T-helper 2 cell treated with Interferon-gamma antibody and Interleukin-4, amounts not matched to agents 5 μg/mL and 100 μg/mL, for 36 hours (primary cell): ENCODE measurements around the gene FNDC3B.

Source experiments
- DNase-seq: peaks from one replicate; pipeline ENCODE4 v3.0.0; 2021; ENCODE audit warnings: low spot score
- H3K27ac Mint-ChIP-seq: one replicate; pipeline ENCODE4 v1.8.0; 2021; ENCODE audit warnings: mild to moderate bottlenecking, mixed read lengths
- H3K27me3 Mint-ChIP-seq: one replicate; pipeline ENCODE4 v1.8.0; 2021; ENCODE audit warnings: low read depth, mixed read lengths
- H3K36me3 Mint-ChIP-seq: one replicate; pipeline ENCODE4 v1.8.0; 2021; ENCODE audit warnings: low read depth, mixed read lengths
- H3K4me1 Mint-ChIP-seq: one replicate; pipeline ENCODE4 v1.8.0; 2021; ENCODE audit warnings: low read depth, mixed read lengths
- H3K4me3 Mint-ChIP-seq: one replicate; pipeline ENCODE4 v1.8.0; 2022; ENCODE audit warnings: mild to moderate bottlenecking, moderate library complexity, mixed read lengths
- H3K9me3 Mint-ChIP-seq: one replicate; pipeline ENCODE4 v1.8.0; 2021; ENCODE audit warnings: mixed read lengths

FNDC3B gene

DNA sequence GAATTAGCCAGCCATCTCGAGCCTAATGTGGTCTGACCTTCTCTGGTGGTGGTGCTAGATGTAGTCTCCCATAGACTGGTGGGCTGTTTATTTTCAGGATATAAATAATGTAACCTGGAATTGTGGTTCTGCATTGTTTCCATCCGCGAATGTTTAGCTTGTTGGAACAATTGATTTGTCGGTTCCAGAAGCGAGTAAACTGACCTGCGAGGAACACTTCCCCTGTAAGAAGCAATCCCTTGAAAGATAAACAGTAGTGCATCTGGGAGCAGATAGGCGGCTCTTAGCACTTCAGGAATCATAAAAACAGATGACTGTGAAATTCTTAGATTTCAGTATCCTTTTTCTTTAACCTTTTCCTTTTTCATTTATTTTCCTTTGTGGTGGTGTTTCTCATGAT, 251.1 kb downstream of the FNDC3B start:
- no peaks in the 10 kb centered on the region for H3K9me3 Mint-ChIP-seq
- peaks cover 22% of the 10 kb centered on the region for H3K4me1 Mint-ChIP-seq
- peaks cover 4% of the 10 kb centered on the region for H3K36me3 Mint-ChIP-seq
- H3K4me3 Mint-ChIP-seq: no peak overlapping the region
- no peak for DNase-seq
- no peaks in the 10 kb centered on the region for H3K27me3 Mint-ChIP-seq
- no peak overlapping the region for H3K27ac Mint-ChIP-seq

DNA sequence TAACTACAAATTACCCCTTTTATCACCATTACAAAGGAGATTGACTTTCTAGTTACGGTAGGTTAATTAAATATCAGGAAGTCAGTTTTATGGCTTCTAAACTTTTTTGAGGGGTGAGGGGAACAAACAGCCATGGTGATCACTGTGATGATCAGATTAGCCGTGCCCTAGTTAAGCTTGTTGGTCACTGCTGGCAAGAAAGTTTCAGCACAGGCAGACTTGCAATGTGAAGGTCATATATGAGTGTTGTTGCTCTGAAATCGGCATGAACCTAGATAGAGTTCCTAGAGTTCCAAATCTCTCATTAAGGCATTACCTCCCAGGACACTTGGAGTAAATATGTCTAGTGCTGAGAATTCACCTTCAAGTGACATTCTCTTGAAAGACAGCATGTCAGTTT, 252.3 kb downstream of the FNDC3B start:
- Mint-ChIP-seq H3K36me3 (peaks cover 4% of the 10 kb centered on the region), H3K27ac (no peak overlapping the region), H3K9me3 (no peaks in the 10 kb centered on the region), H3K27me3 (no peaks in the 10 kb centered on the region), H3K4me1 (peaks cover 20% of the 10 kb centered on the region), H3K4me3 (no peak overlapping the region)
- DNase-seq: no peak

DNA sequence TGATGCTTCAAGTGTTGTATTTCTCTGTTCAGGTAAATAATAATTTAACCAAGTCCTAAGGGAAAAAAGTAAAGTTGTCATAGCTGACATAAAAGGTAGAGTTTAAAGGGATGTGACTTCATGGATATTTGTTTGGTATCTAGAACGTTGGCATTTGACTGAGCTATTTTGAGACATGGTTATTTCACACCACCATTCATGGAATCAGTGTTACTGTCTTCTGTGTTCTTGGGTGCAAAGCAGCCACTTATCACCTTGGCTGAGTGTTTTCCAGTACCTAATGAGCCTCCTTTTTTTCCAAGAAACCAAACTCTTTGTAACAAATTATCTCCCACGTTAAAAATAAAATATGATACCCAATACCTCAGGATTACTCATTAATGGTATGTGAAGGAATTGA, 253.0 kb downstream of the FNDC3B start:
- no peak overlapping the region for H3K4me3 Mint-ChIP-seq
- peaks cover 4% of the 10 kb centered on the region for H3K36me3 Mint-ChIP-seq
- DNase-seq: no peak
- H3K4me1 Mint-ChIP-seq: peaks cover 20% of the 10 kb centered on the region
- no peaks in the 10 kb centered on the region for H3K9me3 Mint-ChIP-seq
- no peaks in the 10 kb centered on the region for H3K27me3 Mint-ChIP-seq
- no peak overlapping the region for H3K27ac Mint-ChIP-seq

DNA sequence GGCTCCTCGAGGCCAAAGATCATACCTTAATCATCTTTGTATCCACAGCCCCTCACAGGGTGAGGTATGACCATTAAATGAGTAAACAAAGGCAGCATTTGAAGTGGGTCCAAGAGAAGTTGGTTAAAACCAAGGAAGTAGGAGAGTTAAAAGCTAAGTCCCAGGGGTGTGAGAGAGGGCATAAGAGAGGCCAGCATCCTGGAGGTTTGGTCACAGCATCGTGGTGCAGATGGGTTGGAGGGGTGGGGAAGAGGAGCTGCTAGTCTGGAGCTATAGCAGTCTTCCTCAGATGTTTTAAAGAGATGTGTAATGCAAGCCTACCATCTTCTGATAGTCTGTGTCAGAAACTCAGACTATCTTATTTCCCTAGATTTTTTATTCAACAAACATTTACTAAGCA, 253.7 kb downstream of the FNDC3B start:
- Mint-ChIP-seq H3K36me3 (peaks cover 5% of the 10 kb centered on the region), H3K27me3 (no peaks in the 10 kb centered on the region), H3K9me3 (no peaks in the 10 kb centered on the region), H3K27ac (no peak overlapping the region), H3K4me1 (peaks cover 15% of the 10 kb centered on the region), H3K4me3 (no peak overlapping the region)
- no peak for DNase-seq

DNA sequence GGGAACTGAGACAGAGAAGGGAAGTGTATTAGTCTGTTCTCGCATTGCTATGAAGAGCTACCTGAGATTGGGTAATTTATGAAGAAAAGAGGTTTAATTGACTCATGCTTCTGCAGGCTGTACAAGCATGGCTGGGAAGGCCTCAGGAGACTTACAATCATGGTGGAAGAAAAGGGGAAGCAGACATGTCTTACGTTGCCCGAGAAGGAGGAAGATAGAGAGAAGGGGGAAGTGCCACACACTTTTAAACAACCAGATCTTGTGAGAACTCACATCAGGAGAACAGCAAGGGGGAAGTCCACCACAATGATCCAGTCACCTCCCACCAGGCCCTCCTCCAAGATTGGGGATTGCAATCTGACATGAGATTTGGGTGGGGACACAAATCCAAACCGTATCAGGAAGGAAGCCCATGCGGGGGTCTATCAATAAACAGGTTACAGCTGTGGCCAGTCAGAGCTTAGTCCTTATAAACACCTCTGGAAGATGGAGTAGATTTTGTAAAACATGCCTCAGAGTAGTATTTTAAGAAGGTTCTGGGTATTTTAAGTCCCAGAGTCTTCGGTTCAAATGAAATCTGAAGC, 254.9 kb downstream of the FNDC3B start:
- Mint-ChIP-seq H3K4me3 (no peak overlapping the region), H3K27ac (no peak overlapping the region), H3K27me3 (no peaks in the 10 kb centered on the region), H3K36me3 (peaks cover 6% of the 10 kb centered on the region), H3K9me3 (no peaks in the 10 kb centered on the region), H3K4me1 (peaks cover 6% of the 10 kb centered on the region)
- no peak for DNase-seq

DNA sequence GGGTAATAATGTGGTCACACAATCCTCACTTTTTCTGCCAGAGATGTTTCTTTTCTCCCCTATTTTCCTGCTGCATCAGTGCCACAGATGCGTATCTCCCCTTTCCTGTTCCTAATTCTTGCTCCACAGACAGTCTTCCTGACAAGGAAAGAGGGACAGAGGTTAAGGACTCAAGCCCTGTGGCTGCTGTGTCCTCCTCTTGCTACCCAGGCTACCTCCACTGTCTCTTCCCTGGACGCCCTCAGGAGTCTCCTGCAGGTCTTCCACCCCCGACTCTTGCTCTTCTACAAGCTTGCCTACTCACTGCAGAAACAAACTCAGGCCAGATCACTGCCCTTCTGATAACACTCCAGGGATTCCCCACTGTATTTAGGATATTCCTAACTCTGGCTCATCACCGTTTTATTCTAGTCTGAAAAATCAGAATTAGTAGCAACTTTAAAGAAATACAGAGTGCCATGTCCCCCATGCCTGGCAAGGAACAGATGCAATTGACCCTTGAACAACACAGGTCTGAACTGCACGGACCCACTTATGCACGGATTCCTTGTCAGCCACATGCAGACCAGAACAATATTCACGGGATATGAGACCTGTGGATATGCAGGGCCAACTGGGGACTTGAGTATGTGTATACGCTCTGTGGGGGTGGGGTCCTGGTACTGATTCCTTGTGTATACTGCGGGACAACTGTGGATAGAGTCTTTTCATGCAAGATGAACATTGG, 257.0 kb downstream of the FNDC3B start:
- no peaks in the 10 kb centered on the region for H3K4me1 Mint-ChIP-seq
- no peak overlapping the region for H3K27ac Mint-ChIP-seq
- peaks cover 4% of the 10 kb centered on the region for H3K36me3 Mint-ChIP-seq

DNA sequence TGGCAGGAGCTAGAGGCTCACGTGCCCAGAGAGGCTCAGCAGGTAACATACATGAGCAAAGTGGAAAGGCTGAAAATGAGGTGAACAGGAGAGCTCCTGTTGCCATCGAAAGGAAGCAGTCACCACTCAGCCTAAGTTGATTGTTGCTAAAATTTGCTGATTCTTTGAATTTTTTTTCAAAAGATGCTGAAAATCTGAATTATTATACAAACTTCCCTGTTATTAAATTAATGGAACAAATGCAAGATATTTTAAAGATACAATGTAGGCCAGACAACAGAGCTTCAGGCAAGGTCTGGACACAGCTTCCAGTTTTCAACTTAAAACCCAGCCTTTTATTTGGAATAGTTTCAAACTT, 257.6 kb downstream of the FNDC3B start:
- H3K9me3 Mint-ChIP-seq: no peaks in the 10 kb centered on the region
- no peak for DNase-seq
- H3K4me1 Mint-ChIP-seq: no peaks in the 10 kb centered on the region
- H3K27me3 Mint-ChIP-seq: no peaks in the 10 kb centered on the region
- H3K36me3 Mint-ChIP-seq: peaks cover 4% of the 10 kb centered on the region
- no peak overlapping the region for H3K4me3 Mint-ChIP-seq
- H3K27ac Mint-ChIP-seq: no peak overlapping the region

More for the DNA sequence above, 257.0 kb downstream of the FNDC3B start:
- Mint-ChIP-seq H3K4me3 (no peak overlapping the region), H3K27me3 (no peaks in the 10 kb centered on the region), H3K9me3 (no peaks in the 10 kb centered on the region)
- DNase-seq: no peak

DNA sequence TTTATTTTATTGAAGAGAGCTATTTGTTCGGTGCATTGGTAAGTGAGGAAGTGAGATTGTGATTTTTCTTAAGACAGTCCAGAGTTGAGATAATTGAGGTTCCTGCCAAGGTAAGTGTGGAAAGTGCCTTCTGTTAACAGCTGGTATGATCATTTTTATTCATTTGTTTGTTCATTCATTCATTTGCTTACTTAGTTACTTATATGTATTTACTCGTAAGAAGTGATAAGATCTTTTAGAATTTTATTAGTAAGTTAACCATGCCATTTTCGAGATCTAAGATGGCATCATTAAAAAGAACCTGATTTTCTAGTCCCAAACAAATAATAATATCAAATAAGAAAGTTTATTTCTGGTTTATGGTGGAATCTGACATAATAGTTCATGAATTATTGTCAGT, 258.9 kb downstream of the FNDC3B start:
- no peak for DNase-seq
- no peak overlapping the region for H3K27ac Mint-ChIP-seq

DNA sequence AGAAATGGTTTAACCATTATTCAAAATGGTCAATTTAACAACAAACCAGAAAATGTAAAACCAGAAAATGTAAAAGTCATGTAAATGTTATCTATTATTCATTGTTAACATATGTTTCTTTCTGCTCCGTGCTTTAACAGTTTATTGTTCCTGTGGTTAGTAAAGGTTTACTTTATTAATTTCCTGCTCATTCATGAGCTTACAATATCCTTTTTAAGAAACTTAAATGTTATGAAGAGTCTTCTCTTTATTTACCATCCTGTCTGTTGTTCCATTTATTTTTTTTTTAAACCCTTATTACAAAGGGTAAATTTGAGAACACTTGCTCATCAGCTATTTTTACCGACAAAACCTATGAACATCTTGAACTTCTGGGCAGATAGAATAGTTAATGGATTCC, 260.8 kb downstream of the FNDC3B start:
- H3K4me1 Mint-ChIP-seq: no peaks in the 10 kb centered on the region
- DNase-seq: no peak
- no peak overlapping the region for H3K27ac Mint-ChIP-seq
- H3K36me3 Mint-ChIP-seq: peaks cover 2% of the 10 kb centered on the region
- no peak overlapping the region for H3K4me3 Mint-ChIP-seq
- no peaks in the 10 kb centered on the region for H3K27me3 Mint-ChIP-seq
- no peaks in the 10 kb centered on the region for H3K9me3 Mint-ChIP-seq

More for the DNA sequence above, 258.9 kb downstream of the FNDC3B start:
- Mint-ChIP-seq H3K4me1 (no peaks in the 10 kb centered on the region), H3K9me3 (no peaks in the 10 kb centered on the region), H3K27me3 (no peaks in the 10 kb centered on the region), H3K4me3 (no peak overlapping the region), H3K36me3 (peaks cover 4% of the 10 kb centered on the region)

DNA sequence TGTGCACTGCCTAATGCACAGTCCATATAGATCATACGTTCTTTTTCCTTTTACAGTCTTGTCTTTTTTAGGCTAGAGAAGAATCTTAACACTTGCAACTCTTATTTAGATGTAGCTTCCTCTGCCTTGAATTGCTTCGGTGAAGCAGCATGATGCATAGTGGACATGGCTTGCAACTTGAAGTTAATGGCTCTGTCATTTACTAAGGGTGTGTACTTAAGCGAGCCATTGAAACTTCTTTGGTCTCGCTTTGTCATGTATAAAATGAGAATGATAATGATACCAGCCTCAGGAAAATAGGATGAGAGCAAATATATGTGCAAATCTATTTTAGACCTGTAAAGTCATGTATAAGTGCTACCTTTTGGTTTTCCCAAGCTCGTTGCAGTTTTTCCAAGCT, 261.5 kb downstream of the FNDC3B start:
- no peak for DNase-seq
- Mint-ChIP-seq H3K36me3 (peaks cover 2% of the 10 kb centered on the region), H3K27me3 (no peaks in the 10 kb centered on the region), H3K4me3 (no peak overlapping the region), H3K27ac (no peak overlapping the region), H3K4me1 (no peaks in the 10 kb centered on the region), H3K9me3 (no peaks in the 10 kb centered on the region)

DNA sequence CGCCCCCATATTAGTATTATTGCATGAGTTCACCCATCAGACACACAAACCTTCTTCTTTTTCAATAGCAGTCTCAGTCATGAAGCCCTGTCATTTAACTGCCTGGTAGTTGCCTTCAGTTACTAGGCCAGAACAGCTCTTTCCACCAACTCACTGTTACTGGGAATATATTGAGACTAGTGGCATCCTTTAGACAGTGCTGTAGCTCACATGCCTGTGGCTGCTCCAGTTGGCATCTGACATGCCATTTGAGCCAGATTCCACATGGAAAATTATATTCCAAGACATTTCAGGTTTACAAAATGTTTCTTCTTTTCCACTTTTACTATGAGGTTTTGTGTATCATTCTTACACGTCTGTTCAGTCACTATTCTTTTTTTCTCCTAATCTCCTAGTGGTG, 262.8 kb downstream of the FNDC3B start:
- H3K4me1 Mint-ChIP-seq: no peaks in the 10 kb centered on the region
- H3K27ac Mint-ChIP-seq: no peak overlapping the region
- no peaks in the 10 kb centered on the region for H3K27me3 Mint-ChIP-seq
- DNase-seq: no peak
- H3K9me3 Mint-ChIP-seq: no peaks in the 10 kb centered on the region
- no peak overlapping the region for H3K4me3 Mint-ChIP-seq
- H3K36me3 Mint-ChIP-seq: peaks cover 3% of the 10 kb centered on the region

DNA sequence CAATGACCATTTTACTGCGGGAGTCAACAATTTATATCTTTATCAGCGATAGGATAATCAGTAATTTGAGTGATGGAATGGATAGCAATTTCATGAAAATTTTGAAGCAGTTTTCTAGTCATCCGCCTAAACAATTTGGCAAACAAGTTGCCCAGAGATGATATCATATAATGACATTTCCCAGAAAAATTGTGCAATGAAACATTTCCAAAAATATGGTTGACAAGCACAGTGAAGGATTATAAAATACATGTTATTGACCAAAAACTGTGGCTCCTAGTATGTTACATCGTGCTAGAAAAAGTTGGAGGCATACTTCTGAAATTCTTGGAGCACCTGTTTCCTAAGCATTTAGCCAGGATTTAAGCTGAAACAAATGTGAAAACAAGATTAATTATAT, 263.8 kb downstream of the FNDC3B start:
- H3K36me3 Mint-ChIP-seq: peaks cover 5% of the 10 kb centered on the region
- H3K27ac Mint-ChIP-seq: no peak overlapping the region
- no peak overlapping the region for H3K4me3 Mint-ChIP-seq
- no peaks in the 10 kb centered on the region for H3K9me3 Mint-ChIP-seq
- no peak for DNase-seq
- H3K27me3 Mint-ChIP-seq: no peaks in the 10 kb centered on the region
- H3K4me1 Mint-ChIP-seq: no peaks in the 10 kb centered on the region

DNA sequence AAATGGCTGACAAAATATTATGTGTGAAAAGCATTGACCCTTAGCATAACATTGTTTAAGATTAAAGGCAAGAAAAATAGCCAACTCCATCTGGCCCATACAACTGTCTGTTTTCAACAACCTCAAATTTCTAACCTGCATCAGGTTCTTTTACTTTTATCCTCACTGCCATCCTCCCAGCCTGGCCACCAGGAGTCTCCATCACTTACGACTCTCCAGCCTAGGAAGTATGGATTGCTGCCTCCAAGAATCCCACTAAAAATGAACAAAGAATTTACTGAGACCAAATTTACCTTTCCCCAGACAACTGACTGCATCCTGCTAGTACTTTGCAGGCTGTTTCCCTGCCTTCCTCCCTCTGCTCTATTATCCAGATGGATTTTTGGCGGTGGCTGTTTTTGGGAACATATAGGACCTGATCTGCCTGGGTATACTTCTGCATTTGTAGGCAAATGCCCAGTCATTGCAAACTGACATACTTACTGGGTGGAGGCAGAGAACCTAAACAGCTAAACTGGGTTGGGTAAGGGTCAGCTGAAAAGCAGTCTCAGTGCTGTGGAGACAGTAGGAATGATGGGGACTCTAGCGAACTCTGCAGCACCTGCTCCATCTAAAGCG, 264.7 kb downstream of the FNDC3B start:
- H3K36me3 Mint-ChIP-seq: peaks cover 5% of the 10 kb centered on the region
- H3K27ac Mint-ChIP-seq: no peak overlapping the region
- no peak overlapping the region for H3K4me3 Mint-ChIP-seq
- DNase-seq: no peak
- no peaks in the 10 kb centered on the region for H3K4me1 Mint-ChIP-seq
- H3K9me3 Mint-ChIP-seq: no peaks in the 10 kb centered on the region
- H3K27me3 Mint-ChIP-seq: no peaks in the 10 kb centered on the region

DNA sequence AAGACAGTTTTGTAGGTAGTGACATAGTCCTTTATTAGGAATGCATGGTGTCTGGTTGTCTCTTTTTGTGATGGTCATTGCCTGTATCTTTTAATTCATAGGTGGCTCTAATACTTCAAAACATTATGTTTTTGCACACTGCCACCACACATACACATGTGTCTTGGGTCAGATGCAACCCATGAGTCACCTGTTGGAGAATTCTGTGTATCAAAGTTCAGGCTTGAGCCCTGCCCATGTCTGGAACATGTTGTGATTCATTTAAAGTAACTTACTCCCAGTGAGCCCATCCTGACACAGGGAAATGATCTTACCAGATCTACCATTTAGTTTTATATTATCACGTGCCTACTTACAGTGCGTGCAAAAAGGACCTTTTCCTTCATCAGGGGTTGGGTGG, 266.2 kb downstream of the FNDC3B start:
- Mint-ChIP-seq H3K27me3 (no peaks in the 10 kb centered on the region), H3K27ac (no peak overlapping the region), H3K36me3 (peaks cover 7% of the 10 kb centered on the region), H3K4me3 (no peak overlapping the region), H3K9me3 (no peaks in the 10 kb centered on the region), H3K4me1 (no peaks in the 10 kb centered on the region)
- no peak for DNase-seq
